Measurements from ENCODE around the gene SMIM28.
A peak's percentile ranks its signal among the peaks of the same experiment; 100 is the strongest.
"Not testable (repeated sequence)": the region's sequence is repeated elsewhere in the genome, so short reads cannot be mapped to it uniquely, and the experiment has no call there.

Gene SMIM28

GRCh38 chr6:138420356-138420755 lies 42.7 kb downstream of the SMIM28 start:
- no peak overlapping the region for H3K4me3 ChIP-seq (replicated peaks in 1 of 2; ENCODE audit: low read depth in 2 of 2, low read length in 2 of 2)
- no peak for TF ChIP-seq CTCF (IDR thresholded peaks at IDR 0.05; ENCODE audit: low read depth, low read length)
- DNase-seq (ENCODE audit: low read depth in 2 of 2): no peak

- TF ChIP-seq CTCF (IDR thresholded peaks at IDR 0.05; ENCODE audit: low read depth, low read length): no peak
- H3K4me3 ChIP-seq (replicated peaks in 1 of 2; ENCODE audit: low read depth in 2 of 2, low read length in 2 of 2): no peak overlapping the region
- DNase-seq (ENCODE audit: low read depth in 2 of 2): no peak
Measured at GRCh38 chr6:138421089-138421488, 43.4 kb downstream of the SMIM28 start.

DNA sequence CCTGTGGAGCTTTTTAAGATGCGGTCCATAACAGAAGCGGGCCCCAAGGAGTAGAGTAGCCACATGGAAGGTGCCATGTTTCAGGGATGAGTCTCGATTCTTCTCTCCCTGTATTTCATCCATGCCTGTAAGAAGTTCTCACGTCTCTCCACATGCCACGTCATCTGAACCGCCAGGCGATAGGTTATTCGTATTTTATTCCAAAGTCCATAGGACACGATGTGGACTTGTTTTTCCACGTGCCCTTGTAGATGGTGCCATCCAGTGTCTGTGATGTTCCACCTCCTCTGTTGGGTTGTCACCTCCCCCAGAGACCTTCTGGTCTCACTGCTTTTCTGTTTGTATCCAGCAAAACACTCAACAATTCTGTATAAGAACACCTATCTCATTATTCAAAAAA lies 43.9 kb downstream of the SMIM28 start:
- TF ChIP-seq CTCF (IDR thresholded peaks at IDR 0.05; ENCODE audit: low read depth, low read length): no peak
- no peak for DNase-seq (ENCODE audit: low read depth in 2 of 2)

GRCh38 chr6:138422861-138423260 lies 45.2 kb downstream of the SMIM28 start:
- no peak for TF ChIP-seq CTCF (IDR thresholded peaks at IDR 0.05; ENCODE audit: low read depth, low read length)
- peak; percentile 21 to 34 for DNase-seq (ENCODE audit: low read depth in 2 of 2)
- H3K4me3 ChIP-seq (replicated peaks in 1 of 2; ENCODE audit: low read depth in 2 of 2, low read length in 2 of 2): no peak overlapping the region

More for the DNA sequence above, 43.9 kb downstream of the SMIM28 start:
- no peak overlapping the region for H3K4me3 ChIP-seq (replicated peaks in 1 of 2; ENCODE audit: low read depth in 2 of 2, low read length in 2 of 2)

GRCh38 chr6:138424004-138424904 lies 46.5 kb downstream of the SMIM28 start:
- no peak overlapping the region for H3K4me3 ChIP-seq (replicated peaks in 1 of 2; ENCODE audit: low read depth in 2 of 2, low read length in 2 of 2)
- DNase-seq (ENCODE audit: low read depth in 2 of 2): no peak
- TF ChIP-seq CTCF (IDR thresholded peaks at IDR 0.05; ENCODE audit: low read depth, low read length): no peak

GRCh38 chr6:138425256-138425655 lies 47.6 kb downstream of the SMIM28 start:
- not testable (repeated sequence) for DNase-seq (ENCODE audit: low read depth in 2 of 2); H3K4me3 ChIP-seq (replicated peaks in 1 of 2; ENCODE audit: low read depth in 2 of 2, low read length in 2 of 2)

GRCh38 chr6:138426500-138427123 lies 48.9 kb downstream of the SMIM28 start:
- no peak overlapping the region for H3K4me3 ChIP-seq (replicated peaks in 1 of 2; ENCODE audit: low read depth in 2 of 2, low read length in 2 of 2)
- no peak for TF ChIP-seq CTCF (IDR thresholded peaks at IDR 0.05; ENCODE audit: low read depth, low read length)
- DNase-seq (ENCODE audit: low read depth in 2 of 2): no peak
